OCI-LY3 (cell line): ENCODE data around the gene IP6K1.
"Not testable (repeated sequence)": the region's sequence is repeated elsewhere in the genome, so short reads cannot be mapped to it uniquely, and the experiment has no call there.

Source experiments
- H2AFZ ChIP-seq: fragments of 200-600, 300-600 bp; shearing (Covaris generic); 2 replicates; pipeline ENCODE4 v1.6.0; 2014; ENCODE audit warnings: antibody characterized with exemption, low read depth, low read length
- H3K27ac ChIP-seq: fragments of 200-600, 300-600 bp; sonication (generic); 2 replicates; pipeline ENCODE4 v1.5.1; 2014; ENCODE audit warnings: mild to moderate bottlenecking, low read length, moderate library complexity, mixed read lengths
- H3K27me3 ChIP-seq: fragments of 200-600, 300-600 bp; sonication (generic); 2 replicates; pipeline ENCODE4 v1.6.1; 2014; ENCODE audit warnings: low read depth, low read length, mixed read lengths
- H3K36me3 ChIP-seq: fragments of 200-600, 300-600 bp; sonication (generic); replicated peaks from 2 replicates; pipeline ENCODE3; 2014; ENCODE audit warnings: low read depth, low read length, mixed read lengths
- H3K4me1 ChIP-seq: fragments of 300-600, 200-600 bp; sonication (generic); 2 replicates; pipeline ENCODE4 v1.6.1; 2014; ENCODE audit warnings: low read length, mixed read lengths
- H3K4me2 ChIP-seq: fragments of 200-600, 300-600 bp; sonication (generic); 2 replicates; pipeline ENCODE4 v1.6.1; 2014; ENCODE audit warnings: low read length, mixed read lengths
- H3K4me3 ChIP-seq: fragments of 300-600, 200-600 bp; sonication (generic); 2 replicates; pipeline ENCODE4 v1.5.1; 2014; ENCODE audit warnings: antibody characterized with exemption, mild to moderate bottlenecking, low read length, moderate library complexity
- H3K79me2 ChIP-seq: fragments of 300-600, 200-600 bp; shearing (Covaris generic); 2 replicates; pipeline ENCODE4 v1.6.1; 2014; ENCODE audit warnings: mild to moderate bottlenecking, low read length, mixed read lengths
- H3K9ac ChIP-seq: fragments of 300-600, 200-600 bp; shearing (Covaris generic); 2 replicates; pipeline ENCODE4 v1.6.0; 2014; ENCODE audit warnings: mild to moderate bottlenecking, low read length, moderate library complexity
- H3K9me3 ChIP-seq: fragments of 200-600, 300-600 bp; shearing (Covaris generic); 2 replicates; pipeline ENCODE4 v1.6.1; 2014; ENCODE audit warnings: low read length, mixed read lengths; ENCODE audit not compliant: insufficient read depth
- H4K20me1 ChIP-seq: fragments of 200-600, 300-600 bp; sonication (generic); 2 replicates; pipeline ENCODE4 v1.6.1; 2016; ENCODE audit warnings: low read length, mixed read lengths; ENCODE audit not compliant: insufficient read depth
- EZH2phosphoT487 ChIP-seq: fragments of 200-600 bp; shearing (Covaris generic); IDR thresholded peaks from 2 replicates; pipeline ENCODE4 v1.6.1; 2018; ENCODE audit warnings: antibody characterized with exemption, mixed run types, low read depth
- TF ChIP-seq, protein P1 (sequence below): fragments of 200-600, 300-600 bp; sonication (generic); IDR thresholded peaks from 2 replicates; pipeline ENCODE4 v1.5.1; 2014; ENCODE audit warnings: antibody characterized with exemption, low read length, low read depth

Gene IP6K1

DNA sequence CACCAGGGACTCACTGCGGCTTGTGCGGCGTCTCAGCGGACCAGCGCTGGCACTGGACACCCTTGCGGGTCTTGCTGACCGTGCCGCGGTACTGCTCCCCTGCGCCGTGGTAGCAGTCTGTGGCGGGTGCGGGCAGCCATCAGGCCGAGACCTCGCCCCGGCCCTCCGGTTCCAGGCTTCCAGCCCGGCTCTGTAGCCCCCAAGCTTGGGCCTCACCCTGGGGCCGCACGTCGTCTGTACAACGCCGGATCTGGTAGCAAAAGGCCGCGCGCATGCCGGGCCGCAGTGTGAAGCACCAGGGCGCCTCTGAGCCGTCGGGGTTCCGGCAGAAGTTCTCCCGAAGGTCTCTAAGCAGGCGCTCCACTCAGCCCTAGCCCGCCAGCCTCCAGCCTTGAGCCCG is 100.5 kb downstream of the IP6K1 start:
- peaks cover 15% of the 10 kb centered on the region for H3K79me2 ChIP-seq
- not testable (repeated sequence) for H2AFZ ChIP-seq, H3K4me3 ChIP-seq, H3K27me3 ChIP-seq, H3K4me2 ChIP-seq, H3K27ac ChIP-seq, H4K20me1 ChIP-seq, H3K9me3 ChIP-seq, H3K4me1 ChIP-seq, H3K9ac ChIP-seq
- peaks cover 22% of the 10 kb centered on the region for H3K36me3 ChIP-seq

GRCh38 chr3:49685103-49685502 is 101.2 kb downstream of the IP6K1 start:
- not testable (repeated sequence) for H4K20me1 ChIP-seq, H3K9ac ChIP-seq, H3K4me2 ChIP-seq, H3K27me3 ChIP-seq, H3K4me1 ChIP-seq, H3K4me3 ChIP-seq, H3K27ac ChIP-seq, H3K9me3 ChIP-seq, H2AFZ ChIP-seq, H3K79me2 ChIP-seq
- peaks cover 25% of the 10 kb centered on the region for H3K36me3 ChIP-seq

DNA sequence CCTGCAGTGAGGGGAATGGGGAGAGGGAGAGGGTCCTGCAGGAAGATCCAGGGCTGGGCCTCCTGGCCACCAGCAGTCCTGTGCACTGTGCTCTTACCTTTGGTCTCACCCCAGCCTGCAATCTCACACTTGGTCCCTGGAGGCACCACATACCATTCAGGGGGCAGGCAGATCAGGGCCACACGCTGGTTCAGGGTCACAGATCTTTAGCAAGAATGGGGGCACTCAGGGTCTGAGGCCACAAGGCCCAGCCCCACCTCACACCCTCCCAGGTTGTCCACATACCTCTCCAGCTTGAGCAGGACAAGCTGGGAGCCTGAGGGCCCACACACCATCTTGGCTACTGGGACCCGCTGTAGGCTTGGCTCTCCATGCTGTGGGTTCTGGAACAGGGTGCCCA is 101.9 kb downstream of the IP6K1 start:
- H3K79me2 ChIP-seq, H3K4me2 ChIP-seq, H3K9ac ChIP-seq, H3K4me3 ChIP-seq, H3K27ac ChIP-seq, H4K20me1 ChIP-seq, H3K9me3 ChIP-seq, H3K4me1 ChIP-seq, H2AFZ ChIP-seq, H3K27me3 ChIP-seq: not testable (repeated sequence)
- H3K36me3 ChIP-seq = peaks cover 30% of the 10 kb centered on the region

DNA sequence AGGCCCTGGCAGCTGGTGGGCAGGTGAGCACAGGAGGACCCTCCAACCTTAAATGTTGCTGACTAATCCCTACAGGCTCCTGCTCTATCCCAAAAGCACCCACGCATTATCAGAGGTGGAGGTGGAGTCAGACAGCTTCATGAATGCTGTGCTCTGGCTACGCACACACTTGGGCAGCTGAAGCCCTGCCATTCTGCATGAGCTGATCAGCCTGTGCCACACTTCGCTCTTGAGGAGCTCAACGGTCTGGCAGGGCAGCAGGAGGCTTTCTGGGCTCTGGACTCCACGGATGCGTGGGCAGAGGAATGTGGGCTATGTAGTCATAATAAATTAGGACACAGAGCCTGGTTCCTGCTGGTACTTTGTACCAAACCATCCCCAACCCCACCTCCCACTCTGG is 103.2 kb downstream of the IP6K1 start:
- H3K4me3 ChIP-seq = no peak overlapping the region
- TF ChIP-seq, protein P1, sequence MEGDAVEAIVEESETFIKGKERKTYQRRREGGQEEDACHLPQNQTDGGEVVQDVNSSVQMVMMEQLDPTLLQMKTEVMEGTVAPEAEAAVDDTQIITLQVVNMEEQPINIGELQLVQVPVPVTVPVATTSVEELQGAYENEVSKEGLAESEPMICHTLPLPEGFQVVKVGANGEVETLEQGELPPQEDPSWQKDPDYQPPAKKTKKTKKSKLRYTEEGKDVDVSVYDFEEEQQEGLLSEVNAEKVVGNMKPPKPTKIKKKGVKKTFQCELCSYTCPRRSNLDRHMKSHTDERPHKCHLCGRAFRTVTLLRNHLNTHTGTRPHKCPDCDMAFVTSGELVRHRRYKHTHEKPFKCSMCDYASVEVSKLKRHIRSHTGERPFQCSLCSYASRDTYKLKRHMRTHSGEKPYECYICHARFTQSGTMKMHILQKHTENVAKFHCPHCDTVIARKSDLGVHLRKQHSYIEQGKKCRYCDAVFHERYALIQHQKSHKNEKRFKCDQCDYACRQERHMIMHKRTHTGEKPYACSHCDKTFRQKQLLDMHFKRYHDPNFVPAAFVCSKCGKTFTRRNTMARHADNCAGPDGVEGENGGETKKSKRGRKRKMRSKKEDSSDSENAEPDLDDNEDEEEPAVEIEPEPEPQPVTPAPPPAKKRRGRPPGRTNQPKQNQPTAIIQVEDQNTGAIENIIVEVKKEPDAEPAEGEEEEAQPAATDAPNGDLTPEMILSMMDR = no peak
- no peak for TF ChIP-seq EZH2phosphoT487

DNA sequence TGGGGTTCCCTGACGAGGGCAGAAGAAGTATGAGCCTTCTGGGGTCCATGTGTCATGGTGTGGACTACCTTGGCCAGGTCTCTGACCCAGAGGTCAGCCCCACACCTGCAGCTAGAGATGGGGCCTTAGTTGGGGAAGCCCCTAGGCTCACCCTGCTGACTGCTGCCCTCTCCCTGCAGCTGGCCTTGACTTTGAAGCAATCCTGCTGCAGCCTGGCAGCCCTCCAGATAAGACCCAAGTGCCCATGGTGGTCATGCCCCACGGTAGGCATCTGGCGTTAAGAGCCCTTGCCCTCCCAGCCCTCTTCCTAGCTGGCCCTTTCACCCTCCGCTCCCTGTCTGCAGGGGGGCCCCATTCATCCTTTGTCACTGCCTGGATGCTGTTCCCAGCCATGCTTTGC is 104.8 kb downstream of the IP6K1 start:
- peaks cover 56% of the 10 kb centered on the region for H3K36me3 ChIP-seq
- H3K27ac ChIP-seq = no peak overlapping the region
- no peak overlapping the region for H3K4me3 ChIP-seq

More for the DNA sequence above, 103.2 kb downstream of the IP6K1 start:
- no peaks in the 10 kb centered on the region for H4K20me1 ChIP-seq
- H3K27me3 ChIP-seq = no peaks in the 10 kb centered on the region
- H3K4me2 ChIP-seq = no peak overlapping the region
- H3K36me3 ChIP-seq = peaks cover 42% of the 10 kb centered on the region
- no peaks in the 10 kb centered on the region for H3K4me1 ChIP-seq
- H3K9me3 ChIP-seq = no peaks in the 10 kb centered on the region
- no peaks in the 10 kb centered on the region for H3K79me2 ChIP-seq
- H3K9ac ChIP-seq = no peak overlapping the region
- no peak overlapping the region for H3K27ac ChIP-seq
- no peak overlapping the region for H2AFZ ChIP-seq

More for the DNA sequence above, 104.8 kb downstream of the IP6K1 start:
- H3K4me1 ChIP-seq = no peaks in the 10 kb centered on the region
- H3K27me3 ChIP-seq = no peaks in the 10 kb centered on the region
- H3K9me3 ChIP-seq = no peaks in the 10 kb centered on the region
- no peak overlapping the region for H2AFZ ChIP-seq
- no peaks in the 10 kb centered on the region for H3K79me2 ChIP-seq
- no peak overlapping the region for H3K4me2 ChIP-seq
- no peak overlapping the region for H3K9ac ChIP-seq
- H4K20me1 ChIP-seq = no peaks in the 10 kb centered on the region
- TF ChIP-seq EZH2phosphoT487 = no peak
- TF ChIP-seq, protein P1 = no peak
